DOHH2 (cell line): ENCODE results near the gene LIG4.

Source experiments
- H3F3A ChIP-seq: fragments of 200-600 bp; sonication (generic), shearing (Covaris generic); 2 replicates; pipeline ENCODE4 v1.6.0; 2016; ENCODE audit warnings: antibody characterized with exemption, mild to moderate bottlenecking; ENCODE audit not compliant: control insufficient read depth, insufficient read depth
- H3K27ac ChIP-seq: fragments of 200-600 bp; sonication (generic); 2 replicates; pipeline ENCODE4 v1.5.1; 2014; ENCODE audit warnings: low read depth, mild to moderate bottlenecking, low read length, moderate library complexity
- H3K27me3 ChIP-seq: fragments of 200-600 bp; sonication (generic); 2 replicates; pipeline ENCODE4 v1.6.1; 2014; ENCODE audit warnings: mild to moderate bottlenecking, low read length, mixed read lengths; ENCODE audit not compliant: control insufficient read depth
- H3K36me3 ChIP-seq: fragments of 200-600 bp; sonication (generic); 2 replicates; pipeline ENCODE4 v1.6.1; 2014; ENCODE audit warnings: mild to moderate bottlenecking, low read length, moderate library complexity, mixed read lengths; ENCODE audit not compliant: control insufficient read depth
- H3K4me1 ChIP-seq: fragments of 200-600 bp; sonication (generic); 2 replicates; pipeline ENCODE4 v1.6.1; 2014; ENCODE audit warnings: mild to moderate bottlenecking, low read length, mixed read lengths; ENCODE audit not compliant: control insufficient read depth
- H3K4me2 ChIP-seq: fragments of 200-600 bp; sonication (generic); 2 replicates; pipeline ENCODE4 v1.6.0; 2014; ENCODE audit warnings: mild to moderate bottlenecking, low read length, moderate library complexity
- H3K4me3 ChIP-seq: fragments of 200-600 bp; sonication (generic); 2 replicates; pipeline ENCODE4 v1.5.1; 2014; ENCODE audit warnings: mild to moderate bottlenecking, low read length, mixed read lengths
- H3K79me2 ChIP-seq: fragments of 200-600 bp; sonication (generic); 2 replicates; pipeline ENCODE4 v1.6.1; 2014; ENCODE audit warnings: mild to moderate bottlenecking, low read length, mixed read lengths; ENCODE audit not compliant: control insufficient read depth
- H3K9me2 ChIP-seq: fragments of 200-600 bp; sonication (generic); replicated peaks from 2 replicates; pipeline ENCODE4 v1.6.1; 2014; ENCODE audit warnings: mild to moderate bottlenecking, low read length, mixed read lengths; ENCODE audit not compliant: control insufficient read depth
- H3K9me3 ChIP-seq: fragments of 200-600 bp; sonication (generic); 2 replicates; pipeline ENCODE4 v1.6.1; 2014; ENCODE audit warnings: antibody characterized with exemption, low read length, mixed read lengths; ENCODE audit not compliant: control insufficient read depth, insufficient read depth
- H4K20me1 ChIP-seq: fragments of 200-600 bp; sonication (generic); 2 replicates; pipeline ENCODE4 v1.6.0; 2014; ENCODE audit warnings: low read depth, mild to moderate bottlenecking, antibody characterized with exemption, low read length, moderate library complexity; ENCODE audit not compliant: control insufficient read depth, insufficient read depth
- CTCF ChIP-seq: fragments of 200-600 bp; sonication (generic); IDR thresholded peaks from one replicate; pipeline ENCODE4 v1.5.1; 2014; ENCODE audit warnings: antibody characterized with exemption, mild to moderate bottlenecking, low read depth, low read length; ENCODE audit not compliant: poor library complexity, severe bottlenecking
- EZH2phosphoT487 ChIP-seq: fragments of 200-600 bp; sonication (generic); IDR thresholded peaks from 2 replicates; pipeline ENCODE4 v1.6.1; 2017; ENCODE audit warnings: borderline replicate concordance, mild to moderate bottlenecking, antibody characterized with exemption, low read length, moderate library complexity, mixed read lengths

The LIG4 gene

GRCh38 chr13:108190897-108191296, 24.4 kb downstream of the LIG4 start:
- peaks cover 17% of the 10 kb centered on the region for H3K9me3 ChIP-seq
- H3K27me3 ChIP-seq = no peaks in the 10 kb centered on the region
- H3K27ac ChIP-seq = no peak overlapping the region
- TF ChIP-seq EZH2phosphoT487 (no peak), CTCF (no peak)
- no peaks in the 10 kb centered on the region for H3K36me3 ChIP-seq
- H3K4me1 ChIP-seq = no peaks in the 10 kb centered on the region
- H3K4me2 ChIP-seq = no peak overlapping the region
- no peaks in the 10 kb centered on the region for H3K9me2 ChIP-seq
- no peaks in the 10 kb centered on the region for H4K20me1 ChIP-seq
- H3K79me2 ChIP-seq = no peaks in the 10 kb centered on the region
- no peaks in the 10 kb centered on the region for H3F3A ChIP-seq
- no peak overlapping the region for H3K4me3 ChIP-seq

GRCh38 chr13:108188260-108188659, 27.1 kb downstream of the LIG4 start:
- H3K79me2 ChIP-seq = no peaks in the 10 kb centered on the region
- H3K27me3 ChIP-seq = no peaks in the 10 kb centered on the region
- H3K4me3 ChIP-seq = no peak overlapping the region
- H3F3A ChIP-seq = no peaks in the 10 kb centered on the region
- no peaks in the 10 kb centered on the region for H3K9me3 ChIP-seq
- no peak overlapping the region for H3K27ac ChIP-seq
- no peaks in the 10 kb centered on the region for H3K36me3 ChIP-seq
- TF ChIP-seq CTCF = no peak
- no peak for TF ChIP-seq EZH2phosphoT487
- H4K20me1 ChIP-seq = no peaks in the 10 kb centered on the region
- peaks cover 3% of the 10 kb centered on the region; the same call in 1 of the 2 replicates for H3K4me1 ChIP-seq
- no peak overlapping the region for H3K4me2 ChIP-seq
- no peaks in the 10 kb centered on the region for H3K9me2 ChIP-seq

- no peaks in the 10 kb centered on the region for H3K9me2 ChIP-seq
- TF ChIP-seq CTCF (no peak), EZH2phosphoT487 (no peak)
- H3K9me3 ChIP-seq = no peaks in the 10 kb centered on the region
- H3F3A ChIP-seq = no peaks in the 10 kb centered on the region
- no peaks in the 10 kb centered on the region for H3K79me2 ChIP-seq
- peaks cover 3% of the 10 kb centered on the region; the same call in 1 of the 2 replicates for H3K4me1 ChIP-seq
- H3K4me3 ChIP-seq = no peak overlapping the region
- no peaks in the 10 kb centered on the region for H3K36me3 ChIP-seq
- no peak overlapping the region for H3K4me2 ChIP-seq
- no peak overlapping the region for H3K27ac ChIP-seq
- no peaks in the 10 kb centered on the region for H3K27me3 ChIP-seq
- no peaks in the 10 kb centered on the region for H4K20me1 ChIP-seq
These were observed 30.1 kb downstream of the LIG4 start for GRCh38 chr13:108185223-108185622.
